GM21447 (cell line): ENCODE data around the gene TBL2.
A peak's percentile ranks its signal among the peaks of the same experiment; 100 is the strongest.
"Not testable (repeated sequence)": the region's sequence is repeated elsewhere in the genome, so short reads cannot be mapped to it uniquely, and the experiment has no call there.

Experiments
- ATAC-seq: cut with Tn5 transposase; IDR thresholded peaks from one replicate; pipeline ENCODE4 v1.9.1; 2021; ENCODE audit not compliant: unreplicated experiment

Gene TBL2

DNA sequence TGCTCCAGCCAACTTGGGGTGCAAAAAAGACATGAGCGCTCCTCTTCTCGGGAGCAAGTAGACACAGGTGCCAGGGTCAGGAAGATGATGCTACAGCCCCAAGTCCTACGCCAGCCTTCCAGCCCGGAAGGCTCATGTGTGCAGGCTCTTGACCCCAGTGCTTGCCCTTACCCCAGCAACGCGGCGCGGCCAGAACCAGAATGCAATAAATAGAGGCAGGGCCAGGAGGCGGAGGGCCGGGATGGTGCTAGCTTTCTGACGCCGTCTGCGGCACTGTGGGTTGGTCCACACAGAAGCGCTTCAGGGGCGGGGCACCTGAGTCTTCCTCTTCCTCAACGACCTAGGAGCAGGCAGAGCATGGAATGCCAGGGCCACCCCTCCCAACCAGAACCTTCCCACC is 41.3 kb downstream of the TBL2 start:
- no peak for ATAC-seq

DNA sequence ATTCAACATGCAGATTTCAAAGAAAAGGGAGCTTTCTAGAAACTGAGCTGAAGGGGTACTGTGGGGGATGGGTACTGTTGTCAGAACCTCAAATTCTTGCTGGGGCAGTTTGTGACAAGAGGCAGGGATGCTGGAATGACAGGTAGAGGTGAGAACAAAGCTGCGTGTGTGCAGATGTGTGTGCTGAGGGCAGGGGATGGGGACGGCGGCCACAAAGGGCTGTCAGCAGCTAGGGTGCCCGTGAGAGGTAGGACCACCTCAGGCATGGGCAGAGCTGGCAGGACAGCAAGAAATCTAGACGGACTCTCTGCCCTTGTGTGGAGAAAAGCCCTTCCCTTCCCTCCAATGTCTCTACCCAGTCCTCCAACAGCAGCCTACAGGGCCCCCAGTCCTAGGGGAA is 41.9 kb downstream of the TBL2 start:
- ATAC-seq, result no peak

DNA sequence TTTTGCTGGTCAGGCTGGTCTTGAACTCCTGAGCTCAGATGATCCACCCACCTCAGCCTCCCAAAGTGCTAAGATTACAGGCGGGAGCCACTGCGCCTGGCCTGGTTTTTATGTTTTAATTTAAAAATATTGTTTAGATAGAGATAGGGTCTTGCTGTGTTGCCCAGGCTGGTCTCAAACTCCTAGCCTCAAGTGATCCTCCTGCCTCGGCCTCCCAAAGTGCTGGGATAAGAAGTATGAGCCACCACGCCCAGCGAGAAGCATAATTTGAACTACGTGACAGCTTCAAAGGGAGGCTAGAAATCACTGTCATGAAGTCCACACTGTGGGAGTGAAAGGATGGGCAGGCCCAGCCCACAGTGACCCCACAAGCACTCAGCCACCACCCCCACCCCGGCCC is 42.5 kb downstream of the TBL2 start:
- not testable (repeated sequence) for ATAC-seq

DNA sequence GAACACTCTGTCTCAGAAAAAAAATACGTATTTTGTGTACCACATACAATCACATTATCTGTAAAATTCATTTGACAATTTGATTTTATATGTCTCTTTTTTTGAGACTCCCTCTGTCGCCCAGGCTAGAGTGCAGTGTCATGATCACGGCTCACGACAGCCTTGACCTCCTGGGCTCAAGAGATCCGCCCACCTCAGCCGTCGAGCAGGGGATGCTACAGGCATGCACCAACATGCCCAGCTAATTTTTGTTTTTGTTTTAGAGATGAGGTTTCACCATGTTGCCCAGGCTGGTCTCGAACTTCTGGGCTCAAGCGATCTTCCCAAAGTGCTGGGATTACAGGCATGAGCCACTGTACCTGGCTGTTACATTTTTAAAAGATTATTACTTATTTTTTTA is 44.6 kb downstream of the TBL2 start:
- no peak for ATAC-seq

DNA sequence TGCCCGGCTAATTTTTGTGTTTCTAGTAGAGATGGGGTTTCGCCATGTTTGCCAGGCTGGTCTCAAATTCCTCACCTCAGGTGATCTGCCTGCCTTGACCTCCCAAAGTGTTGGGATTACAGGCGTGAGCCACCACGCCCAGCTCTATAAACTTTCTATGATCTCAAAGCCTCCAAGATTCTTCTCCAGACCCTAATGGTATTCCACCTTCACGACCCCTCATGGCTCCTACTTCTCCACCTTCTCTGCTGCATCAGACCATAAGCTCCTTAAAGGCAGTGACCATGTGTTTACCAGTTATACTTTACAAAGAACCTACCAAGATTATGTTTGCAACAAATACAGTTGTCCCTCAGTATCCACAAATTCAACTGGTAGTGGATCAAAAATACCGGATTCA is 46.2 kb downstream of the TBL2 start:
- no peak for ATAC-seq

DNA sequence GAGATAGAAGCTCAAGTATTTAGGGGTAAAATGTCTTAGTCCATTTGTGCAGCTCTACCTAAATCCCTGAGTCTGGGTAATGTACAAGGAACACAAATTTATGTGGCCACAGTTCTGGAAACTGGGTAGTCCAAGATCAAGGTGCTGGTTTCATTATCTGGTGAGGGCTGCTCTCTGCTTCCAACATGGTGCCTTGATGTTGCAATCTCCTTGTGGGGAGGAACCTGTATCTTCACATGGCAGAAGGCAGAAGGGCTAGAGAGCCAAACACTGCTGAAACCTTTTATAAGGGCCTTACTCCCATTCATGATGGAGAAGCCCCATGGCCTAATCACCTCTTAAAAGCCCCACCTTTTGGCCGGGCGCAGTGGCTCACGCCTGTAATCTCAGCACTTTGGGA is 47.6 kb downstream of the TBL2 start:
- no peak for ATAC-seq

DNA sequence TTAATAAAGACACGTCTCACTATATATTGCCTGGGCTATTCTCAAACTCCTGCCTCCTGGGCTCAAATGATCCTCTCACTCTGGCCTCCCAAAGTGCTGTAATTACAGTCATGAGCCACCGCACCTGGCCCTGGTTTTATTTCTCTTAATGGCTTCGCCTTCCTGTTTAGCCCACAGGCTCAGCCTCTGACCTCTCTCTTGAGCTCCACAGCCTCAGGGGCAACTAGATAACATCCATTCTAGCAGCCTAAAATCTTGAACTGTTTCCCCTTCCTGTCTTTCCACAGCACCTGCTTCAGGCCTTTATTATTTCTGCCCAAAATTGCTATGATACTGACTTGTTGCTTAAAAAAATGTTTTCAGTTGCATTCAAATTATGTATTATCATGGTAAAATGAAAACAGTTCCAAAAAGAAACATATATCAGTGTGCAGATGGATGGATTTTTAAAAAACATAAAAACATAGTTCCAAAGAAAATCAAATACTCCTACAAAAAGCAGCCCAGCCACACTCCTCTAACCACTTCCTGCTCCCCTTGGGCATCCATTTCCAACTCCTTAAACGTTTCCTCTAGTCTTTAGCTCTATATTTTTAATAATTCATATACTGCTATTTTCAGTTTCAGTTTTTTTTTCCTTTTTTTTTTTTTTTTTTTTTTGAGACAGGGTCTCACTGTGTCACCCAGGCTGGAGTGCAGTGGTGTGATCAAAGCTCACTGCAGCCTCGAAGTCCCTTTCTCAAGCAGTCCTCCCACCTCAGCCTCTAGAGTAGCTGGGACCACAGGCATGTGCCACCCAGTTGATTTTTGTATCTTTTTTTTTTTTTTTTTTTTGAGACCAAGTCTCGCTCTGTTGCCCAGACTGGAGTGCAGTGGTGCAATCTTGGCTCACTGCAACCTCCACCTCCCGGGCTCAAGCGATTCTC is 51.2 kb downstream of the TBL2 start:
- no peak for ATAC-seq

DNA sequence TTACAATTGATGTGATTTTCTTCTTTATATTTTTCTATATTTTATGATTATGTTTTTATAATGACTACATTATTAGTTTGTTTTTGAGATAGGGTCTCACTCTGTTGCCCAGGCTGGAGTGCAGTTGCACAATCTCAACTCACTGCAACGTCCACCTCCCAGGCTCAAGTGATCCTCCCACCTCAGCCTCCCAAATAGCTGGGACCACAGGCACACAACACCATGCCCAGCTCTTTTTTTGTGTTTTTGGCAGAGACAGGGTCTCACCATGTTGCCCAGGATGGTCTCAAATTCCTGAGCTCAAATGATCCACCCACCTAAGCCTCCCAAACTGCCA is 52.3 kb downstream of the TBL2 start:
- ATAC-seq, result not testable (repeated sequence)

DNA sequence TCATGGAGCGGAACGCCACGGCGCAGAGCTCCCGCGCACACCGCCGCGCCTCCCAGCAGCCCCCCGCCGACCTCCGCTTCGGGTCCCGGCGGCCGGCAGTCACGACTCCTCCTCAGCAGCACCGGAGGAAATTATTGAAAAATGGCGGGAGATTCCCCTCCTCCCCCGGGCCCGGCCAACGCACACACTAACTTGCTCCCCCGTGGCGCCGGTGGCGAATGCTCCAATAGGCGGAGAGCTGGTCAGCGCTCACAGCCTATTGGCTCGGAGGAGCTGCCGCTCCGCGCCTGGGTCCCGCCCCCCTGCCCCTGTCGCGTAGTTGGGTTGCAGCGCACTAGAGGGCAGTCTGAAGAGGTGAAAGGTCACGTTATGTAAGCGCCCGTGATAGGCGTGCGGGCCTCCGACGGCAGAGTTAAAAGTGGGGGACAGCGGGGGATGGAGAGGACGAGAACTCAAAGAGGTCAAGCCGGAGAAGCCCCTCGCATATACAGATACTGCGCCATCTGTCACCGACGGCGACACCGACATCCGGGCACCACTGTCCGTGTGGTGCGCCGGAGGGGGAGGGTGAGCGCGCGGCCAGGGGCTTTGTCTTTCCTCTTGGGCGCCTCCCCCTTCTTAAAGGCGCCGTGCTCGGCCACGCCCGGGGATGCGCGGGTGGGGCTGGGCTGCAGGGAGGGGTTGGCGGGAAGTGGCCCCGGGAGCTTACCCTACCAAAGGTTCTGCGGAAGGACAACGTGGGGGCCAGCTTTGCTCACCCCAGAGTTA is 56.1 kb downstream of the TBL2 start, which contains the start of gene BAZ1B:
Gene BAZ1B, minus strand, starts transcription at position 189 of the 768 bp plus-strand sequence. CDS start 360 bp downstream, outside the sequence.
- ATAC-seq, result peak; percentile 78

DNA sequence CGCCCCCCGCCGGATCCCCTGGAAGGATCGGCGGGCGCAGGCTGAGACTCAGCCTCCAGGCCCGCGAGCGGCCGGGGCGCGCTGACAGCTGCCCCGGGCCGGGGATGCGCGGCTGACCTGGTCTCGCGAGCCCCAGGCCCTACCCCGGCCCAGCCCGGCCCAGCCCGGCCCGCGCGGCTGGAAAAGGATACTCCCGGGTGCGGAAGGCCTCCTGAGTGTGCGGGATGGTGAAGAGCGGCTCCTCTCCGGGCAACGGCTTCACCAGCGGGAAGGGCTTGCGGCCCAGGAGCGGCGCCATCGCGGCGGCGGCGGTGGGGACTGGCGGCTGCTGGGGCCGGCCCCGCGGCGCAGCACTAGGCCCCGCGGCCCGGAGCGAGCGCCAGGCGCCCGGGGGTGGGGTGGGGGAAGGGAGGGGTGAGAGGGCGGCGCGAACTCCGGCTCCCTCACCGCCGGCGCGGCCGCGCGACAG is 56.7 kb downstream of the TBL2 start:
- peak; percentile 34 for ATAC-seq

DNA sequence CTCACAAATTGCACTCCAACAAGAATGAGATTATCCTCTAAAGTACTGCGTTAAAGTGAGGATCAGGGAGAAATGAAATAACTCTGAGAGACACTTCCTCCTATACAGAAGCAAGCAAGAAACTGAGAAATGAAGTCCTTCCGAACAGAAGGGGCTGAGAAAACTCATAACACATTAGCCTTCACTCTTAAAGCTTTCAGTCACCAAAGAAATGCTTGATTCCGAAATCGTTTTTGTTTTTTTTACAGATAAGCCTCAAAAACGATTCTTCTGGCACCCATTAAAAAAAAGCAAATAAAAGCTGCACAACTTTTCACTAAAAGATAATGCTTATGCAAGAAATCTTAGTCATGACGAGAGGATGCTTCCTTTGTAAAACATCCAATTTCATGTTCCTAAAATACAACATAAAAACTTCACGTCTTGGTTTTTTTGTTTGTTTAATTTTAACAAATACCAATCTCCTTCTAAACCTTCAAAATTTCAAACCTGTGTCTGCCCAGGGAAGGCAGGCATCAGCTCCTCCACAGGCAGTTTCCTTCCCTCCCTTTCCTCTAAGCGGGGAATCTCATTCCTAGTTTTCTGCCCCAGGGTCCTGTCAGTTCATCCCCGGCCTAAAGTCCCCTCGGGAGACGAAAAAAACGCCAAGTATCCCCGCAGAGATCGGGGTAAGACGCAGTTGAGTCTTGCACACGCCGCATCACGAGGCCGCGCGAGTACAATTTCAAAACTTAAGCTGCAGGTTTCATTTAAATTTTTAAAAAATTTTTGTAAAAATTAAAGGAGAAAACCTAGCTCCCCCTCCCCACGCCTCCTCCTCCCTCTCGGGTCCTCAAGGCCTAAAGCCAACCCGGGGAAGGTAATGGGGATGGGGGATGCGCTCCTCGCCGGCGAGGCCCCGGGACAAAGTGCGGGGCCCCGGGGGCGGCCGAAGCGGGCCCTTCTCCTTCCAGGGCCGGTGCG is 57.4 kb downstream of the TBL2 start:
- ATAC-seq, result no peak

DNA sequence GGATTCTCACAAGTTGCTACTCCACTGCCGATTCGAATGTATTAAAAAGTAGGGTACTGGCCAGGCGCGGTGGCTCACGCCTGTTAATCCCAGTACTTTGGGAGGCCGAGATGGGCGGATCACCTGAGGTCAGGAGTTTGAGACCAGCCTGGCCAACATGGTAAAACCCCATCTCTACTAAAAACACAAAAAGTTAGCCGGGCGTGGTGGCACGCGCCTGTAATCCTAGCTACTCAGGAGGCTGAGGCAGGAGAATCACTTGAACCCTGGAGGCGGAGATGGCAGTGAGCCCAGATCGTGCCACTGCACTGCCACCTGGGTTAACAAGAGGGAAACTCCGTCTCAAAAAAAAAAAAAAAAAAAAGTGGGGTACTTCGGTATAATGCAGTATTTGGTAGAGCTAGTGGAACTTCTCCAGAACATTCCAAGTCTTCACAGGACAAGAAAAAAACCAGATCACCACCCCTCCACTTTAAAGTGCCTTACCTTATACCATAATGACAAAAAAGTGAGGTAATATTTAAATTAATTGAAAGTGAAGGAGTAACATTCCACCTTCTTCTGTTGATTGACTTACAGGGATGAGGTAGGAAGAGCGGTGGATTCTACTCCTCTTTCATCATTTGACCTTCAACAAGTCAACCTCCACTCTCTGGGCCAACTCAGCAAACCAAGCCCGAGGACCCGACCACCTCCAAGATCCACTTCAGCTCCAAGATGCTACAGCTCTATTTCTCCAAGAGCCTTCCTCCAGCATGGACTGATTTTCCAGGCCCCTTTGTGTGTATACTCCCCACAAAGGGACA is 58.3 kb downstream of the TBL2 start:
- ATAC-seq, result no peak

DNA sequence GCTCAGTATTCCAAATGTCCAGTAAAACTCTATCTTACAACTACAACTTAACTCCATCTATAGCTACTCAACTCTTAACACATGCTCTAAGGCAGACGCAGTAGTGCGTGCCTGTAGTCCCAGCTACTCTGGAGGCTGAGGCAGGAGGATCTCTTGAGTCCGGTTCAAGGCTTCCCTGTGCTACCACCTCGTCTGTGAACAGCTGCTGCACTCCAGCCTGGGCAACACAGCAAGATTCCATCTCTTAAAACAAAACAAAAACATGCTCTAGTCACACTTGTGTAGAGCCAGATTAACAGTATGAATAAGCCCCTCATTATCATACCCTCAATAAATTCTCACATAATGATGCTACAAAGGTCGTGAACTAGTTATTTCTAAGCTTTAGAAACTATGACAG is 59.9 kb downstream of the TBL2 start:
- no peak for ATAC-seq
